Smooth muscle cell (in vitro differentiated cells): ENCODE results near the gene PRDM16. TPM values are rescaled to one million over a fixed set of nuclear protein-coding genes. Genes with fewer than 3 reads are reported as not detected.

ENCODE experiments used
- DNase-seq: peaks from one replicate; lab custom pipeline; 2025; ENCODE audit not compliant: unreplicated experiment; lab: John Stamatoyannopoulos, UW
- H2AFZ ChIP-seq: fragments of 200-600 bp; sonication (generic); 2 replicates; pipeline ENCODE4 v1.6.0; 2016; ENCODE audit warnings: antibody characterized with exemption, low read depth, mild to moderate bottlenecking
- H3F3A ChIP-seq: fragments of 200-600 bp; sonication (generic); 2 replicates; pipeline ENCODE4 v1.6.0; 2017; ENCODE audit warnings: antibody characterized with exemption, low read depth
- H3K27ac ChIP-seq: fragments of 200-600 bp; sonication (generic); 2 replicates; pipeline ENCODE4 v1.5.1; 2016; ENCODE audit warnings: low read depth, mild to moderate bottlenecking
- H3K27me3 ChIP-seq: fragments of 200-600 bp; sonication (generic); 2 replicates; pipeline ENCODE4 v1.6.1; 2016; ENCODE audit warnings: low read depth, mild to moderate bottlenecking
- H3K36me3 ChIP-seq: fragments of 200-600 bp; sonication (generic); 2 replicates; pipeline ENCODE4 v1.5.1; 2016; ENCODE audit warnings: low read depth
- H3K4me1 ChIP-seq: fragments of 200-600 bp; sonication (generic); 2 replicates; pipeline ENCODE4 v1.5.1; 2016; ENCODE audit warnings: low read depth
- H3K4me2 ChIP-seq: fragments of 200-600 bp; sonication (generic); 2 replicates; pipeline ENCODE4 v1.6.0; 2016; ENCODE audit warnings: mild to moderate bottlenecking
- H3K4me3 ChIP-seq: fragments of 200-600 bp; sonication (generic); 2 replicates; pipeline ENCODE4 v1.5.1; 2016; ENCODE audit warnings: mild to moderate bottlenecking
- H3K79me2 ChIP-seq: fragments of 200-600 bp; sonication (generic); 2 replicates; pipeline ENCODE4 v1.6.0; 2016; ENCODE audit warnings: low read depth, mild to moderate bottlenecking
- H3K9ac ChIP-seq: fragments of 200-600 bp; sonication (generic); 2 replicates; pipeline ENCODE4 v1.6.0; 2016; ENCODE audit warnings: low read depth
- H3K9me3 ChIP-seq: fragments of 200-600 bp; sonication (generic); replicated peaks from 2 replicates; pipeline ENCODE4 v1.5.1; 2016; ENCODE audit warnings: low read depth
- H4K20me1 ChIP-seq: fragments of 200-600 bp; sonication (generic); 2 replicates; pipeline ENCODE4 v1.6.0; 2016; ENCODE audit warnings: low read depth
- WGBS: methylation state at CpG from one replicate; pipeline ENCODE4 v1.1.7; 2016; ENCODE audit warnings: low lambda C conversion rate; 5-methylcytosine and 5-hydroxymethylcytosine counted together
- polyA plus RNA-seq: library from polyadenylated mRNA; unstranded; fragments of >200 nt; fragmentation: Nextera tagmentation; extraction: Ambion mirVana; gene quantifications from 2 replicates; pipeline ENCODE4 v1.2.1, GENCODE V29; 2016
- total RNA-seq: library from RNA; depleted of rRNA; stranded (reverse); fragments of >200 nt; gene quantifications from 2 replicates; pipeline ENCODE4 v1.2.3, GENCODE V29; 2014
- TF ChIP-seq, protein P1 (sequence below): fragments of 200-600 bp; sonication (generic); IDR thresholded peaks from 2 replicates; pipeline ENCODE4 v1.5.1; 2017; ENCODE audit warnings: borderline replicate concordance, mild to moderate bottlenecking, antibody characterized with exemption; ENCODE audit not compliant: insufficient read depth, poor library complexity, severe bottlenecking

Gene PRDM16
- total and polyA plus RNA-seq, 2 experiments from 2014 or later, result 0.72 to 1.3 TPM

DNA sequence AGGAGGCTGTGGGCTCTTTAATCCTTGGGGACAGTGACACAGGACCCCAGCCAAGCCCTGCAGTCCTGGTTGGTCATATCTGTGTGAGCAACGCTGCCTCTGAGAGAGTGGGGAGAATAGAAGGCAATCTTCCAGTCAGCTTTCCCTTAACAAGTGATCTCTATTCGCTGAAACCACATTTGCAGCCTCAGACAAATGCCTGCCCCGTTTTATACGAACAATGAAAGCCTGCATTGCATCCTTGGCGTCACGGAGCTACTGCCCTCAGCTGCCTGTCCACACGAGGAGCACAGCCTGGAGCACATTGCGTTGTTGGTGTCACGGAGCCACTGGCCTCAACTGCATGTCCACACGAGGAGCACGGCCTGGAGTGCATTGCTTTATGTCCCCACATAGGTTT, 235.2 kb downstream of the PRDM16 start:
- Histone ChIP-seq H2AFZ (no peak overlapping the region), H3K36me3 (no peaks in the 10 kb centered on the region), H3K9ac (no peak overlapping the region), H3K9me3 (no peaks in the 10 kb centered on the region), H3K27me3 (no peaks in the 10 kb centered on the region), H3K27ac (no peak overlapping the region), H3K79me2 (no peaks in the 10 kb centered on the region), H3F3A (peaks cover 5% of the 10 kb centered on the region), H4K20me1 (no peaks in the 10 kb centered on the region), H3K4me1 (peaks cover 8% of the 10 kb centered on the region), H3K4me3 (no peak overlapping the region), H3K4me2 (no peak overlapping the region)
- no peak for DNase-seq
- WGBS, result 88% methylated on average over 11 of the region's 11 CpGs
- TF ChIP-seq, protein P1, sequence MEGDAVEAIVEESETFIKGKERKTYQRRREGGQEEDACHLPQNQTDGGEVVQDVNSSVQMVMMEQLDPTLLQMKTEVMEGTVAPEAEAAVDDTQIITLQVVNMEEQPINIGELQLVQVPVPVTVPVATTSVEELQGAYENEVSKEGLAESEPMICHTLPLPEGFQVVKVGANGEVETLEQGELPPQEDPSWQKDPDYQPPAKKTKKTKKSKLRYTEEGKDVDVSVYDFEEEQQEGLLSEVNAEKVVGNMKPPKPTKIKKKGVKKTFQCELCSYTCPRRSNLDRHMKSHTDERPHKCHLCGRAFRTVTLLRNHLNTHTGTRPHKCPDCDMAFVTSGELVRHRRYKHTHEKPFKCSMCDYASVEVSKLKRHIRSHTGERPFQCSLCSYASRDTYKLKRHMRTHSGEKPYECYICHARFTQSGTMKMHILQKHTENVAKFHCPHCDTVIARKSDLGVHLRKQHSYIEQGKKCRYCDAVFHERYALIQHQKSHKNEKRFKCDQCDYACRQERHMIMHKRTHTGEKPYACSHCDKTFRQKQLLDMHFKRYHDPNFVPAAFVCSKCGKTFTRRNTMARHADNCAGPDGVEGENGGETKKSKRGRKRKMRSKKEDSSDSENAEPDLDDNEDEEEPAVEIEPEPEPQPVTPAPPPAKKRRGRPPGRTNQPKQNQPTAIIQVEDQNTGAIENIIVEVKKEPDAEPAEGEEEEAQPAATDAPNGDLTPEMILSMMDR, result no peak

DNA sequence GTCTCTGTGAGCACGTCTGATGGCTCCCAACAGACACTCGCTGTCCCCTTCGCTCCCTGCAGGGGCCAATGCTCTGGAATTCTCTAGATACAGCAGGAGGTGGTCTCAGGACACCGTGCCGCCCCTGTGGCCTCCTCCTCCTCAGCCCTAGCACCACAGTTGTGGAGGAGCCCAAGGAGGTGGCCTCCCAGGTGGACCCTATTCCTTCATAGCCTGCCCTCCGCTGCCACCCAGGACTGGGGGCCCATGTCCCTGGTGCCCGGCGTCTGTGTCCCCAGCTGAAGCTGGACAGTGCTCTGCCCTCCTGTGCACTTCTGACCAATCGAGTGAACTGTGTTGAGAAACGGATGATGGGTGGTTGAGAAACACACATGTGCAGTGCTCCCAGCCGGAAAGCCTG, 235.7 kb downstream of the PRDM16 start:
- H3K4me1 ChIP-seq, result peaks cover 8% of the 10 kb centered on the region
- TF ChIP-seq, protein P1, result no peak
- no peak overlapping the region for H2AFZ ChIP-seq
- no peak overlapping the region for H3K9ac ChIP-seq
- no peak overlapping the region for H3K4me3 ChIP-seq
- H3K79me2 ChIP-seq, result no peaks in the 10 kb centered on the region
- WGBS, result 80% methylated on average over 11 of the region's 11 CpGs
- H3K4me2 ChIP-seq, result no peak overlapping the region
- no peaks in the 10 kb centered on the region for H3K9me3 ChIP-seq
- no peak overlapping the region for H3K27ac ChIP-seq
- no peaks in the 10 kb centered on the region for H3K36me3 ChIP-seq
- H3K27me3 ChIP-seq, result no peaks in the 10 kb centered on the region
- H4K20me1 ChIP-seq, result no peaks in the 10 kb centered on the region
- peaks cover 5% of the 10 kb centered on the region for H3F3A ChIP-seq
- DNase-seq, result no peak

DNA sequence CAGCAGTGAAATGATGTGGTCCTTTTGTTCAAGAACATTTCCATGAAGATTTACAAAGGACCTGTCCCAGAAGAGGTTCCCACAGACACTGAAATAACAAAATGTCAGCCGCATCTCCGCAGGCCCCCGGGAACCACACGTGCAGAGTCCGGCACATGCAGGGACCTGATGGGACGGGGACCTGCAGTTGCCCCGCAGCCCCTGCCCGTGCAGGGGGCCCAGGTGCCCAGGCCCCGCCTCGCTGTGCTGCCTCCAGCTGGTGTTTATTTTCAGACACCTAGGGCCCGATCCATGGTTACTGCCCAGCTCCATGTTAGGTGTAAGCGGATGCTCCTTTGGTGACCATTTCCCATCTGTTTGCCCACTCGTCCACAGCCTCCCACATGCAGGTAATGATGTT, 236.2 kb downstream of the PRDM16 start:
- peaks cover 8% of the 10 kb centered on the region for H3K4me1 ChIP-seq
- H3K4me2 ChIP-seq, result no peak overlapping the region
- DNase-seq, result no peak
- H3F3A ChIP-seq, result peaks cover 5% of the 10 kb centered on the region
- TF ChIP-seq, protein P1, result no peak
- H3K27me3 ChIP-seq, result no peaks in the 10 kb centered on the region
- no peaks in the 10 kb centered on the region for H4K20me1 ChIP-seq
- 90% methylated on average over 13 of the region's 13 CpGs for WGBS
- H3K79me2 ChIP-seq, result no peaks in the 10 kb centered on the region
- H2AFZ ChIP-seq, result no peak overlapping the region
- H3K9me3 ChIP-seq, result no peaks in the 10 kb centered on the region
- no peak overlapping the region for H3K9ac ChIP-seq
- H3K4me3 ChIP-seq, result no peak overlapping the region
- H3K27ac ChIP-seq, result no peak overlapping the region
- H3K36me3 ChIP-seq, result no peaks in the 10 kb centered on the region

DNA sequence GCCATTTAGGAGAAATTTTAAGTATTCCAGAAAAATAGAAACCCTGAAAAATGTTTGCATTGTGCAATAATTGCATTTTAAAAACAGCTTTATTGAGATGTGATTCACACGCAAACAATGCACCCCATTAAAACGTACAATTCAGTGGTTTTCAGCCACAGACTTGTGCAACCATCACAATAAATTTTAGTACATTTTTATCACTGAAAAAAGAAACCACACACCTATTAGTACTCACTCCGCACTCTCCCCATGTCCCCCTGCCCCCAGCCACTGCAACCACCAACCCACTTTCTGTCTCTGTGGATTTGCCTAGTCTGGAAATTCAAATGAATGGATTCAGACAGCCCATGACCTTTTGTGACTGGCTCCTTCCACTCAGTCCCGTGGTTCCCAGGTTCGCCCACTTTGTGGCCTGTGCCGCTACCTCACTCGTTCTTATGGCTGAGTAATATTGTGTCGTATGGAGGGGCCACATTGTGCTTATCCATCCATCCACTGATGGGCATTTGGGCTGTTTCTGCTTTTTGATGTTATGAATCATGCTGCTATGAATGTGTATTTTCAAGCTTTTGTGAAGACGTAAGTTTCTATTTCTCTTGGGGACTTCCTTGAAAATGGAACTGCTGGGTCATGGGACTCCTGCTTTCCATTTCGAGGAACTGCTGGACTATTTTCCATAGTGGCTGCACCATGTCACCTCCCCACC, 237.7 kb downstream of the PRDM16 start:
- Histone ChIP-seq H3K9ac (peak overlapping the region; percentile 31), H2AFZ (no peak overlapping the region), H3F3A (peaks cover 5% of the 10 kb centered on the region), H3K4me2 (peak overlapping the region; percentile 63), H3K79me2 (no peaks in the 10 kb centered on the region), H3K36me3 (no peaks in the 10 kb centered on the region), H4K20me1 (no peaks in the 10 kb centered on the region), H3K4me1 (peaks cover 8% of the 10 kb centered on the region), H3K27ac (peak overlapping the region; percentile 76), H3K4me3 (no peak overlapping the region), H3K9me3 (no peaks in the 10 kb centered on the region), H3K27me3 (no peaks in the 10 kb centered on the region)
- no peak for DNase-seq
- 33% methylated on average over 10 of the region's 10 CpGs for WGBS
- TF ChIP-seq, protein P1, result no peak
